SK-N-SH treated with all-trans-retinoic acid at 6 μM for 48 hours (cell line): Measurements from ENCODE around the gene TRPV5.

ENCODE experiments used
- ATAC-seq: fragments of 200-7000 bp; cut with Tn5 transposase; 3 replicates; pipeline ENCODE4 v1.9.1; 2020; ENCODE audit warnings: mild to moderate bottlenecking, moderate library complexity
- CSDC2 ChIP-seq: fragments of 250-450 bp; sonication (Bioruptor Pico); IDR thresholded peaks from 2 replicates; pipeline ENCODE4 v1.5.0; 2020; ENCODE audit warnings: mild to moderate bottlenecking, moderate library complexity
- ISL1 ChIP-seq: fragments of 250-450 bp; sonication (Bioruptor Pico); IDR thresholded peaks from 2 replicates; pipeline ENCODE4 v2.1.2; 2022; ENCODE audit warnings: mild to moderate bottlenecking, moderate library complexity
- OSR1 ChIP-seq: fragments of 250-450 bp; sonication (Bioruptor Pico); IDR thresholded peaks from 2 replicates; pipeline ENCODE4 v1.8.0; 2022; ENCODE audit warnings: moderate library complexity, mild to moderate bottlenecking, inconsistent platforms
- PPARA ChIP-seq: fragments of 250-450 bp; sonication (Bioruptor Pico); IDR thresholded peaks from 2 replicates; pipeline ENCODE4 v1.5.0; 2020; ENCODE audit warnings: mild to moderate bottlenecking, borderline replicate concordance
- RARB ChIP-seq: fragments of 250-450 bp; sonication (Bioruptor Pico); IDR thresholded peaks from 2 replicates; pipeline ENCODE4 v1.8.0; 2021; ENCODE audit warnings: mild to moderate bottlenecking, moderate library complexity
- SNAI2 ChIP-seq: fragments of 250-450 bp; sonication (Bioruptor Pico); IDR thresholded peaks from 2 replicates; pipeline ENCODE4 v1.5.0; 2020; ENCODE audit warnings: mild to moderate bottlenecking, moderate library complexity
- TCF4 ChIP-seq: fragments of 250-450 bp; sonication (Bioruptor Pico); IDR thresholded peaks from 2 replicates; pipeline ENCODE4 v1.8.0; 2021; ENCODE audit warnings: mild to moderate bottlenecking, moderate library complexity, borderline replicate concordance
- TOX ChIP-seq: fragments of 250-450 bp; sonication (Bioruptor Pico); IDR thresholded peaks from 2 replicates; pipeline ENCODE4 v1.8.0; 2021; ENCODE audit warnings: mild to moderate bottlenecking, moderate library complexity, borderline replicate concordance
- ZC3H10 ChIP-seq: fragments of 250-450 bp; sonication (Bioruptor Pico); IDR thresholded peaks from 2 replicates; pipeline ENCODE4 v1.5.1; 2021; ENCODE audit warnings: mild to moderate bottlenecking, moderate library complexity
- ZFP3 ChIP-seq: fragments of 250-450 bp; sonication (Bioruptor Pico); IDR thresholded peaks from 2 replicates; pipeline ENCODE4 v1.5.0; 2020; ENCODE audit warnings: mild to moderate bottlenecking, moderate library complexity
- ZNF70 ChIP-seq: fragments of 450-650 bp; formaldehyde crosslinking; IDR thresholded peaks from 2 replicates; pipeline ENCODE4 v1.5.0; 2020; ENCODE audit warnings: mild to moderate bottlenecking, moderate library complexity
- ZNF8 ChIP-seq: fragments of 450-650 bp; formaldehyde crosslinking; IDR thresholded peaks from 2 replicates; pipeline ENCODE4 v1.5.0; 2020; ENCODE audit warnings: mild to moderate bottlenecking, moderate library complexity
- TF ChIP-seq, protein P1 (sequence below): fragments of 250-450 bp; sonication (Bioruptor Pico); IDR thresholded peaks from 2 replicates; pipeline ENCODE4 v1.8.0; 2021; ENCODE audit warnings: low read depth, mild to moderate bottlenecking, moderate library complexity, borderline replicate concordance
- TF ChIP-seq, protein P2 (sequence below): fragments of 250-450 bp; sonication (Bioruptor Pico); IDR thresholded peaks from 2 replicates; pipeline ENCODE4 v1.5.1; 2021; ENCODE audit warnings: mild to moderate bottlenecking, moderate library complexity
- TF ChIP-seq, protein P3 (sequence below): fragments of 250-450 bp; sonication (Bioruptor Pico); IDR thresholded peaks from 2 replicates; pipeline ENCODE4 v1.5.0; 2020; ENCODE audit warnings: mild to moderate bottlenecking, moderate library complexity
- TF ChIP-seq, protein P4 (sequence below): fragments of 250-450 bp; sonication (Bioruptor Pico); IDR thresholded peaks from 2 replicates; pipeline ENCODE4 v1.8.0; 2020; ENCODE audit warnings: mild to moderate bottlenecking, moderate library complexity, borderline replicate concordance

The TRPV5 gene

DNA sequence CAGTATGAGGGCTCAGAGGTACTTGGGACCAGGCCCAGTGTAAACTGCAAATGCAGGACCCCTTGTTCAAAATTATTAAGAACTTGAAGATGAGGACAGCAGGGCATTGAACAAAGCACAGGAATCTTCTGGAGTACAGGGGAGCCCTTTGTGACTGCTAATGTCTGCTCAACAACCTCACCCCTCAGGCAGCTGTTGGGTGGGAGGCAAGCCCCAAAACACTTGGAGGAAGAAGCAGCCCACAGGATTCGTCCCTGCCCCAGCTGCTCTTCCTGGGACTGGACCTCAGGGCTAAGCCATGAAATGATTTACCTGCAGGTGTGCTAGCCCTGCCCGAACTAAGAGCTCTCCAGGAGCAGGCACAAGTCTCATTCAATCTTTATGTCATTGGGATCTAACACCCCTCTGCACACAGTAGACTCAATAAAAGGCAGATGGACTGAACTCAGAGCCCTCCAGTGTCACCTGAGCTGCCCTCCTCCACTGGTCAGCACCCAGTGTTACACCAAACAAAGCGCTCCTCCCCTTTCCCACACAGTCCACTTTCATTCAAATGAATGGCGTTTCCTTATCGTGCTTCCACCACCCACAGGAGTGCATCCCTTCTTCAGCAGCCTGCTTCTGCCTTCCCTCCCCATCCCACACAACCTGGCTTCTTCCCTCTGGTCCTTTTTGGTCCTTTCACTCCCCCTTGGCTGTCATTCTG, 1.0 kb downstream of the TRPV5 start (continued):
- TF ChIP-seq, protein P1, sequence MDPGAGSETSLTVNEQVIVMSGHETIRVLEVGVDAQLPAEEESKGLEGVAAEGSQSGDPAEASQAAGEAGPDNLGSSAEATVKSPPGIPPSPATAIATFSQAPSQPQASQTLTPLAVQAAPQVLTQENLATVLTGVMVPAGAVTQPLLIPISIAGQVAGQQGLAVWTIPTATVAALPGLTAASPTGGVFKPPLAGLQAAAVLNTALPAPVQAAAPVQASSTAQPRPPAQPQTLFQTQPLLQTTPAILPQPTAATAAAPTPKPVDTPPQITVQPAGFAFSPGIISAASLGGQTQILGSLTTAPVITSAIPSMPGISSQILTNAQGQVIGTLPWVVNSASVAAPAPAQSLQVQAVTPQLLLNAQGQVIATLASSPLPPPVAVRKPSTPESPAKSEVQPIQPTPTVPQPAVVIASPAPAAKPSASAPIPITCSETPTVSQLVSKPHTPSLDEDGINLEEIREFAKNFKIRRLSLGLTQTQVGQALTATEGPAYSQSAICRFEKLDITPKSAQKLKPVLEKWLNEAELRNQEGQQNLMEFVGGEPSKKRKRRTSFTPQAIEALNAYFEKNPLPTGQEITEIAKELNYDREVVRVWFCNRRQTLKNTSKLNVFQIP (CRISPR knock-in tag) = no peak
- TF ChIP-seq ZFP3 (CRISPR knock-in tag) = no peak
- TF ChIP-seq CSDC2 (CRISPR knock-in tag) = no peak
- no peak for TF ChIP-seq PPARA (CRISPR knock-in tag)

DNA sequence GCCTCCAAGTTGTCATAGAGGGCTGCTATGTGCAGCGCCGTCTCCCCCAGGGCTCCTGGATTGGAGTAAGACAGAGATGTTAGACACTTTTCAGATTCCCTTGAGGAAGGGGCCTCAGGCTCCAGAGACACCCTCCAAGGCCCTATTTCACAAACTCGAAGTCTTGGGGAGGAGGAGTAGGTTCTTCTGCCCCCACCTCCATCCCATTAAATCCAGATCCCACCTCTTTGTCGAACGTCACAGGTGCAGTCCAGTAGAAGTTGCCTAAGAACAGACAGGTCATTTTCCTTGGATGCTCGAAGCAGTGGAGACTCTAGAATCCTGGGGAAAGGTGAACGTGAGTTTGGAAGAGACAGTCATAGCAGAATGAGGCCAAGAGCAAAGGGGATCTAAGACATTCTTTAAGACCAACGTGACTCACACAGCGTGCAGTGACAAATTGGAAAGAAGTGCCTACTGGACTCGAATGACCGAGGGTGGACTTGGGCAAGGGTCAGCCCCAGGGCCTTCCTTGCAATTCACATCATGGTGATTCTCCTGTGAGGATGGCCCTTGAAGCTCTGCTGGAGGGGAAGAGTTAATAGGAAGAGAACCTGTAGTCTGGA, 3.3 kb downstream of the TRPV5 start:
- TF ChIP-seq, protein P2, sequence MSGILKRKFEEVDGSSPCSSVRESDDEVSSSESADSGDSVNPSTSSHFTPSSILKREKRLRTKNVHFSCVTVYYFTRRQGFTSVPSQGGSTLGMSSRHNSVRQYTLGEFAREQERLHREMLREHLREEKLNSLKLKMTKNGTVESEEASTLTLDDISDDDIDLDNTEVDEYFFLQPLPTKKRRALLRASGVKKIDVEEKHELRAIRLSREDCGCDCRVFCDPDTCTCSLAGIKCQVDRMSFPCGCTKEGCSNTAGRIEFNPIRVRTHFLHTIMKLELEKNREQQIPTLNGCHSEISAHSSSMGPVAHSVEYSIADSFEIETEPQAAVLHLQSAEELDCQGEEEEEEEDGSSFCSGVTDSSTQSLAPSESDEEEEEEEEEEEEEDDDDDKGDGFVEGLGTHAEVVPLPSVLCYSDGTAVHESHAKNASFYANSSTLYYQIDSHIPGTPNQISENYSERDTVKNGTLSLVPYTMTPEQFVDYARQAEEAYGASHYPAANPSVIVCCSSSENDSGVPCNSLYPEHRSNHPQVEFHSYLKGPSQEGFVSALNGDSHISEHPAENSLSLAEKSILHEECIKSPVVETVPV = no peak
- ATAC-seq = no peak

DNA sequence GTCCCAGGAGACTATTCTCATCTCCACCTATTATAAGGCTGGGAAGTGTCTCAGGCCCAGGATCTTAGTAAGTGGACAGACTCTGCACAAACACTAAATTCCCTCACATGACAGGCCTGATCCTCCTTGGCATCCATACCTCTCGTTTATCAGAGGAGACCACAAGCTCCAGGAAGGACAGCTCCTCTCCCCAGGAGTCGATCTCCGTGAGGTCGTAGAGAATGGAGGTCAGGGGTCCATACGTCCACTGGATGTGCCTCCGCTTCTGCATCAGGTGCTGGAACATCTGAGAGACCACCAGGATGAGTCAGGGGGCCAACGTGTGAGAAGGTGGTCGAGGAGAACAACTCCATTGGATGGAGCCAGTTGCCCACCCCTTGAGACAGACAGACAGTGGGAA, 5.6 kb downstream of the TRPV5 start:
- ATAC-seq = no peak
- TF ChIP-seq RARB (CRISPR knock-in tag) (no peak), ZC3H10 (CRISPR knock-in tag) (no peak), ZFP3 (CRISPR knock-in tag) (no peak), SNAI2 (CRISPR knock-in tag) (no peak), ISL1 (CRISPR knock-in tag) (no peak), OSR1 (CRISPR knock-in tag) (no peak), TOX (CRISPR knock-in tag) (no peak), PPARA (CRISPR knock-in tag) (no peak), ZNF8 (CRISPR knock-in tag) (no peak), TCF4 (no peak)
- TF ChIP-seq, protein P3, sequence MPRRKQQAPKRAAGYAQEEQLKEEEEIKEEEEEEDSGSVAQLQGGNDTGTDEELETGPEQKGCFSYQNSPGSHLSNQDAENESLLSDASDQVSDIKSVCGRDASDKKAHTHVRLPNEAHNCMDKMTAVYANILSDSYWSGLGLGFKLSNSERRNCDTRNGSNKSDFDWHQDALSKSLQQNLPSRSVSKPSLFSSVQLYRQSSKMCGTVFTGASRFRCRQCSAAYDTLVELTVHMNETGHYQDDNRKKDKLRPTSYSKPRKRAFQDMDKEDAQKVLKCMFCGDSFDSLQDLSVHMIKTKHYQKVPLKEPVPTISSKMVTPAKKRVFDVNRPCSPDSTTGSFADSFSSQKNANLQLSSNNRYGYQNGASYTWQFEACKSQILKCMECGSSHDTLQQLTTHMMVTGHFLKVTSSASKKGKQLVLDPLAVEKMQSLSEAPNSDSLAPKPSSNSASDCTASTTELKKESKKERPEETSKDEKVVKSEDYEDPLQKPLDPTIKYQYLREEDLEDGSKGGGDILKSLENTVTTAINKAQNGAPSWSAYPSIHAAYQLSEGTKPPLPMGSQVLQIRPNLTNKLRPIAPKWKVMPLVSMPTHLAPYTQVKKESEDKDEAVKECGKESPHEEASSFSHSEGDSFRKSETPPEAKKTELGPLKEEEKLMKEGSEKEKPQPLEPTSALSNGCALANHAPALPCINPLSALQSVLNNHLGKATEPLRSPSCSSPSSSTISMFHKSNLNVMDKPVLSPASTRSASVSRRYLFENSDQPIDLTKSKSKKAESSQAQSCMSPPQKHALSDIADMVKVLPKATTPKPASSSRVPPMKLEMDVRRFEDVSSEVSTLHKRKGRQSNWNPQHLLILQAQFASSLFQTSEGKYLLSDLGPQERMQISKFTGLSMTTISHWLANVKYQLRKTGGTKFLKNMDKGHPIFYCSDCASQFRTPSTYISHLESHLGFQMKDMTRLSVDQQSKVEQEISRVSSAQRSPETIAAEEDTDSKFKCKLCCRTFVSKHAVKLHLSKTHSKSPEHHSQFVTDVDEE (CRISPR knock-in tag) = no peak
- TF ChIP-seq, protein P2 = no peak
- TF ChIP-seq, protein P4, sequence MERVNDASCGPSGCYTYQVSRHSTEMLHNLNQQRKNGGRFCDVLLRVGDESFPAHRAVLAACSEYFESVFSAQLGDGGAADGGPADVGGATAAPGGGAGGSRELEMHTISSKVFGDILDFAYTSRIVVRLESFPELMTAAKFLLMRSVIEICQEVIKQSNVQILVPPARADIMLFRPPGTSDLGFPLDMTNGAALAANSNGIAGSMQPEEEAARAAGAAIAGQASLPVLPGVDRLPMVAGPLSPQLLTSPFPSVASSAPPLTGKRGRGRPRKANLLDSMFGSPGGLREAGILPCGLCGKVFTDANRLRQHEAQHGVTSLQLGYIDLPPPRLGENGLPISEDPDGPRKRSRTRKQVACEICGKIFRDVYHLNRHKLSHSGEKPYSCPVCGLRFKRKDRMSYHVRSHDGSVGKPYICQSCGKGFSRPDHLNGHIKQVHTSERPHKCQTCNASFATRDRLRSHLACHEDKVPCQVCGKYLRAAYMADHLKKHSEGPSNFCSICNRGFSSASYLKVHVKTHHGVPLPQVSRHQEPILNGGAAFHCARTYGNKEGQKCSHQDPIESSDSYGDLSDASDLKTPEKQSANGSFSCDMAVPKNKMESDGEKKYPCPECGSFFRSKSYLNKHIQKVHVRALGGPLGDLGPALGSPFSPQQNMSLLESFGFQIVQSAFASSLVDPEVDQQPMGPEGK (CRISPR knock-in tag) = no peak

DNA sequence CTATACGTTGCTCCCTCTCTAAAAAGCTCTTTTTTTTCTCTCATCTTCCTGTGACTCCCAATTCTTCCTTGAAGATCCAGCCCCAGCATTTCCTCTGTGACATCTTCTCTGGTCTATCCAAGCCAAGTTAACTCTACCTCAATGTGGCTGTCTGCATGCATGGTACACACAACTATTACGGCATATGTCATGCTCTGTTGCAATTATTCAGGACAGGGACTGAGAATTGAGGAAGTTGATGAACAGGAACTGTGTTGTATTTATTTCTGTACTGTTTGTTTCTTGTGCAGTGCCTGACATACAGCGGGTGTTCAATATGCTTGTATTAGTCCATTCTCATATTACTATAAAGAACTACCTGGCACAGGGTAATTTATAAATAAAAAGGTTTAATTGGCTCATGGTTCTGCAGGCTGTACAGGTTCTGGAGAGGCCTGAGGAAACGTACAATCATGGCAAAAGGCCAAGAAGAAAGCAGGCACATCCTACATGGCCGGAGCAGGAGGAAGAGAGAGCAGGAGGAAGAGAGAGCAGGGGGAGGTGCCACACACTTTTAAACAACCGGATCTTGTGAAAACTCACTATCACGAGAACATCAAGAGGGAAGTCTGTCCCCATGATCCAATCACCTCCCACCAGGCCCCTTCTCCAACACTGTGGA, 6.3 kb downstream of the TRPV5 start:
- TF ChIP-seq ZNF8 (CRISPR knock-in tag) (no peak), TOX (CRISPR knock-in tag) (no peak), CSDC2 (CRISPR knock-in tag) (no peak), ZC3H10 (CRISPR knock-in tag) (no peak), SNAI2 (CRISPR knock-in tag) (no peak), ZNF70 (CRISPR knock-in tag) (no peak), ZFP3 (CRISPR knock-in tag) (no peak), ISL1 (CRISPR knock-in tag) (no peak)
- TF ChIP-seq, protein P4 (CRISPR knock-in tag) = no peak
- TF ChIP-seq, protein P2 = no peak
- TF ChIP-seq, protein P1 (CRISPR knock-in tag) = no peak
- no peak for ATAC-seq
